Measurements from ENCODE around the gene C5orf46.
"Not testable (repeated sequence)": the region's sequence is repeated elsewhere in the genome, so short reads cannot be mapped to it uniquely, and the experiment has no call there.

- TF ChIP-seq POLR2AphosphoS5 (IDR thresholded peaks at IDR 0.05; ENCODE audit: insufficient read depth, low read depth, low read length); CTCF (IDR thresholded peaks at IDR 0.05; ENCODE audit: extremely low read depth in 1 of 2, insufficient read depth in 1 of 2, low read depth in 1 of 2, low read length in 2 of 2); POLR2A (IDR thresholded peaks at IDR 0.05; ENCODE audit: low read depth, low read length); MAX (IDR thresholded peaks at IDR 0.05; ENCODE audit: insufficient read depth, insufficient read length); EZH2 (IDR thresholded peaks at IDR 0.05; ENCODE audit: borderline replicate concordance, low read depth, low read length, severe bottlenecking): not testable (repeated sequence)
Measured at GRCh38 chr5:147871980-147872549, 34.3 kb downstream of the C5orf46 start.

All from endothelial cell of umbilical vein (primary cell).